ENCODE results near the gene ZNF784.

ZNF784 gene

GRCh38 chr19:55635334-55635717 is 11.0 kb upstream of the ZNF784 start:
- no peak for DNase-seq
- Histone ChIP-seq H3K27me3 (ENCODE audit: insufficient read depth, low read length, poor library complexity) (no peaks in the 10 kb centered on the region), H3K79me2 (ENCODE audit: insufficient read depth, low read length) (peaks cover 50% of the 10 kb centered on the region), H3K4me3 (ENCODE audit: low read depth in 1 of 2, low read length in 2 of 2) (peak overlapping the region; percentile 87 to 94), H4K20me1 (ENCODE audit: insufficient read depth, low read length) (peaks cover 15% of the 10 kb centered on the region), H3K4me1 (ENCODE audit: insufficient read depth, low read length) (peaks cover 61% of the 10 kb centered on the region), H3K4me2 (ENCODE audit: insufficient read depth, low read length) (peak overlapping the region; percentile 94), H3K27ac (ENCODE audit: low read length) (peak overlapping the region; percentile 91), H3K9ac (ENCODE audit: low read depth, low read length) (peak overlapping the region; percentile 89), H3K9me3 (ENCODE audit: insufficient read depth, low read length, severe bottlenecking) (no peaks in the 10 kb centered on the region), H3K36me3 (ENCODE audit: insufficient read depth, low read length) (peaks cover 3% of the 10 kb centered on the region), H2AFZ (ENCODE audit: low read depth, low read length) (peak overlapping the region; percentile 84)
- no peak for ATAC-seq (ENCODE audit: insufficient read depth, low read depth)
- TF ChIP-seq CTCF (IDR thresholded peaks at IDR 0.05; ENCODE audit: borderline replicate concordance, extremely low read depth, low read length, poor library complexity, severe bottlenecking) (no peak), EZH2 (IDR thresholded peaks at IDR 0.05; ENCODE audit: borderline replicate concordance, low read depth, low read length, severe bottlenecking) (no peak)

- peak overlapping the region; percentile 89 for H3K9ac ChIP-seq (ENCODE audit: low read depth, low read length)
- H3K79me2 ChIP-seq (ENCODE audit: insufficient read depth, low read length) = peaks cover 44% of the 10 kb centered on the region
- H3K27ac ChIP-seq (ENCODE audit: low read length) = peak overlapping the region; percentile 91
- H2AFZ ChIP-seq (ENCODE audit: low read depth, low read length) = peak overlapping the region; percentile 84
- peaks cover 15% of the 10 kb centered on the region for H4K20me1 ChIP-seq (ENCODE audit: insufficient read depth, low read length)
- H3K36me3 ChIP-seq (ENCODE audit: insufficient read depth, low read length) = peaks cover 3% of the 10 kb centered on the region
- peaks cover 50% of the 10 kb centered on the region for H3K4me1 ChIP-seq (ENCODE audit: insufficient read depth, low read length)
- no peak for ATAC-seq (ENCODE audit: insufficient read depth, low read depth)
- TF ChIP-seq CTCF (IDR thresholded peaks at IDR 0.05; ENCODE audit: borderline replicate concordance, extremely low read depth, low read length, poor library complexity, severe bottlenecking) (no peak), EZH2 (IDR thresholded peaks at IDR 0.05; ENCODE audit: borderline replicate concordance, low read depth, low read length, severe bottlenecking) (no peak)
- H3K4me3 ChIP-seq (ENCODE audit: low read depth in 1 of 2, low read length in 2 of 2) = peak overlapping the region in 1 of 2 experiments; percentile 87; a peak in 2 of 4 replicates
- DNase-seq = no peak
- H3K9me3 ChIP-seq (ENCODE audit: insufficient read depth, low read length, severe bottlenecking) = no peaks in the 10 kb centered on the region
- peak overlapping the region; percentile 94 for H3K4me2 ChIP-seq (ENCODE audit: insufficient read depth, low read length)
- no peaks in the 10 kb centered on the region for H3K27me3 ChIP-seq (ENCODE audit: insufficient read depth, low read length, poor library complexity)
Measured at GRCh38 chr19:55633861-55634260, 9.5 kb upstream of the ZNF784 start.

- peaks cover 31% of the 10 kb centered on the region for H3K79me2 ChIP-seq (ENCODE audit: insufficient read depth, low read length)
- no peak overlapping the region for H3K4me2 ChIP-seq (ENCODE audit: insufficient read depth, low read length)
- peak; percentile 67 for ATAC-seq (ENCODE audit: insufficient read depth, low read depth)
- H3K27ac ChIP-seq (ENCODE audit: low read length) = peak overlapping the region; percentile 56; the same call in 1 of the 2 replicates
- H2AFZ ChIP-seq (ENCODE audit: low read depth, low read length) = peak overlapping the region; percentile 84
- no peaks in the 10 kb centered on the region; the same call in 1 of the 2 replicates for H3K36me3 ChIP-seq (ENCODE audit: insufficient read depth, low read length)
- DNase-seq = peak; percentile 91
- H3K27me3 ChIP-seq (ENCODE audit: insufficient read depth, low read length, poor library complexity) = no peaks in the 10 kb centered on the region
- H3K9ac ChIP-seq (ENCODE audit: low read depth, low read length) = no peak overlapping the region
- no peak overlapping the region for H3K4me3 ChIP-seq (ENCODE audit: low read depth in 1 of 2, low read length in 2 of 2)
- TF ChIP-seq CTCF (IDR thresholded peaks at IDR 0.05; ENCODE audit: borderline replicate concordance, extremely low read depth, low read length, poor library complexity, severe bottlenecking) (peak; percentile 95), EZH2 (IDR thresholded peaks at IDR 0.05; ENCODE audit: borderline replicate concordance, low read depth, low read length, severe bottlenecking) (no peak)
- no peaks in the 10 kb centered on the region for H3K9me3 ChIP-seq (ENCODE audit: insufficient read depth, low read length, severe bottlenecking)
- peaks cover 36% of the 10 kb centered on the region for H3K4me1 ChIP-seq (ENCODE audit: insufficient read depth, low read length)
- peaks cover 15% of the 10 kb centered on the region for H4K20me1 ChIP-seq (ENCODE audit: insufficient read depth, low read length)
Measured at GRCh38 chr19:55632463-55632834, 8.1 kb upstream of the ZNF784 start.

- Histone ChIP-seq H3K4me3 (ENCODE audit: low read depth in 1 of 2, low read length in 2 of 2) (no peak overlapping the region), H3K9me3 (ENCODE audit: insufficient read depth, low read length, severe bottlenecking) (no peaks in the 10 kb centered on the region), H3K27me3 (ENCODE audit: insufficient read depth, low read length, poor library complexity) (no peaks in the 10 kb centered on the region), H4K20me1 (ENCODE audit: insufficient read depth, low read length) (no peaks in the 10 kb centered on the region), H2AFZ (ENCODE audit: low read depth, low read length) (no peak overlapping the region), H3K4me2 (ENCODE audit: insufficient read depth, low read length) (no peak overlapping the region), H3K79me2 (ENCODE audit: insufficient read depth, low read length) (no peaks in the 10 kb centered on the region), H3K36me3 (ENCODE audit: insufficient read depth, low read length) (peaks cover under 1% of the 10 kb centered on the region; the same call in 1 of the 2 replicates), H3K9ac (ENCODE audit: low read depth, low read length) (no peak overlapping the region), H3K4me1 (ENCODE audit: insufficient read depth, low read length) (peaks cover 19% of the 10 kb centered on the region), H3K27ac (ENCODE audit: low read length) (no peak overlapping the region)
- DNase-seq = no peak
- no peak for ATAC-seq (ENCODE audit: insufficient read depth, low read depth)
- no peak for TF ChIP-seq EZH2 (IDR thresholded peaks at IDR 0.05; ENCODE audit: borderline replicate concordance, low read depth, low read length, severe bottlenecking)
- TF ChIP-seq CTCF (IDR thresholded peaks at IDR 0.05; ENCODE audit: borderline replicate concordance, extremely low read depth, low read length, poor library complexity, severe bottlenecking) = no peak
Measured at GRCh38 chr19:55626350-55626749, 2.0 kb upstream of the ZNF784 start.
